DOHH2 (cell line): ENCODE data around the gene APAF1.

Source experiments
- H3F3A ChIP-seq: fragments of 200-600 bp; sonication (generic), shearing (Covaris generic); 2 replicates; pipeline ENCODE4 v1.6.0; 2016; ENCODE audit warnings: antibody characterized with exemption, mild to moderate bottlenecking; ENCODE audit not compliant: control insufficient read depth, insufficient read depth
- H3K27ac ChIP-seq: fragments of 200-600 bp; sonication (generic); 2 replicates; pipeline ENCODE4 v1.5.1; 2014; ENCODE audit warnings: low read depth, mild to moderate bottlenecking, low read length, moderate library complexity
- H3K27me3 ChIP-seq: fragments of 200-600 bp; sonication (generic); 2 replicates; pipeline ENCODE4 v1.6.1; 2014; ENCODE audit warnings: mild to moderate bottlenecking, low read length, mixed read lengths; ENCODE audit not compliant: control insufficient read depth
- H3K36me3 ChIP-seq: fragments of 200-600 bp; sonication (generic); 2 replicates; pipeline ENCODE4 v1.6.1; 2014; ENCODE audit warnings: mild to moderate bottlenecking, low read length, moderate library complexity, mixed read lengths; ENCODE audit not compliant: control insufficient read depth
- H3K4me1 ChIP-seq: fragments of 200-600 bp; sonication (generic); 2 replicates; pipeline ENCODE4 v1.6.1; 2014; ENCODE audit warnings: mild to moderate bottlenecking, low read length, mixed read lengths; ENCODE audit not compliant: control insufficient read depth
- H3K4me2 ChIP-seq: fragments of 200-600 bp; sonication (generic); 2 replicates; pipeline ENCODE4 v1.6.0; 2014; ENCODE audit warnings: mild to moderate bottlenecking, low read length, moderate library complexity
- H3K4me3 ChIP-seq: fragments of 200-600 bp; sonication (generic); 2 replicates; pipeline ENCODE4 v1.5.1; 2014; ENCODE audit warnings: mild to moderate bottlenecking, low read length, mixed read lengths
- H3K79me2 ChIP-seq: fragments of 200-600 bp; sonication (generic); 2 replicates; pipeline ENCODE4 v1.6.1; 2014; ENCODE audit warnings: mild to moderate bottlenecking, low read length, mixed read lengths; ENCODE audit not compliant: control insufficient read depth
- H3K9me2 ChIP-seq: fragments of 200-600 bp; sonication (generic); replicated peaks from 2 replicates; pipeline ENCODE4 v1.6.1; 2014; ENCODE audit warnings: mild to moderate bottlenecking, low read length, mixed read lengths; ENCODE audit not compliant: control insufficient read depth
- H3K9me3 ChIP-seq: fragments of 200-600 bp; sonication (generic); 2 replicates; pipeline ENCODE4 v1.6.1; 2014; ENCODE audit warnings: antibody characterized with exemption, low read length, mixed read lengths; ENCODE audit not compliant: control insufficient read depth, insufficient read depth
- H4K20me1 ChIP-seq: fragments of 200-600 bp; sonication (generic); 2 replicates; pipeline ENCODE4 v1.6.0; 2014; ENCODE audit warnings: low read depth, mild to moderate bottlenecking, antibody characterized with exemption, low read length, moderate library complexity; ENCODE audit not compliant: control insufficient read depth, insufficient read depth
- EZH2phosphoT487 ChIP-seq: fragments of 200-600 bp; sonication (generic); IDR thresholded peaks from 2 replicates; pipeline ENCODE4 v1.6.1; 2017; ENCODE audit warnings: borderline replicate concordance, mild to moderate bottlenecking, antibody characterized with exemption, low read length, moderate library complexity, mixed read lengths
- TF ChIP-seq, protein P1 (sequence below): fragments of 200-600 bp; sonication (generic); IDR thresholded peaks from one replicate; pipeline ENCODE4 v1.5.1; 2014; ENCODE audit warnings: antibody characterized with exemption, mild to moderate bottlenecking, low read depth, low read length; ENCODE audit not compliant: poor library complexity, severe bottlenecking

The APAF1 gene

GRCh38 chr12:98678236-98678945 lies 33.3 kb downstream of the APAF1 start:
- Histone ChIP-seq H3K27me3 (no peaks in the 10 kb centered on the region), H4K20me1 (no peaks in the 10 kb centered on the region), H3K4me2 (no peak overlapping the region), H3K36me3 (peaks cover 55% of the 10 kb centered on the region), H3K79me2 (no peaks in the 10 kb centered on the region), H3K4me3 (no peak overlapping the region), H3F3A (no peaks in the 10 kb centered on the region), H3K4me1 (no peaks in the 10 kb centered on the region), H3K27ac (no peak overlapping the region), H3K9me2 (no peaks in the 10 kb centered on the region), H3K9me3 (no peaks in the 10 kb centered on the region)
- no peak for TF ChIP-seq EZH2phosphoT487
- TF ChIP-seq, protein P1, sequence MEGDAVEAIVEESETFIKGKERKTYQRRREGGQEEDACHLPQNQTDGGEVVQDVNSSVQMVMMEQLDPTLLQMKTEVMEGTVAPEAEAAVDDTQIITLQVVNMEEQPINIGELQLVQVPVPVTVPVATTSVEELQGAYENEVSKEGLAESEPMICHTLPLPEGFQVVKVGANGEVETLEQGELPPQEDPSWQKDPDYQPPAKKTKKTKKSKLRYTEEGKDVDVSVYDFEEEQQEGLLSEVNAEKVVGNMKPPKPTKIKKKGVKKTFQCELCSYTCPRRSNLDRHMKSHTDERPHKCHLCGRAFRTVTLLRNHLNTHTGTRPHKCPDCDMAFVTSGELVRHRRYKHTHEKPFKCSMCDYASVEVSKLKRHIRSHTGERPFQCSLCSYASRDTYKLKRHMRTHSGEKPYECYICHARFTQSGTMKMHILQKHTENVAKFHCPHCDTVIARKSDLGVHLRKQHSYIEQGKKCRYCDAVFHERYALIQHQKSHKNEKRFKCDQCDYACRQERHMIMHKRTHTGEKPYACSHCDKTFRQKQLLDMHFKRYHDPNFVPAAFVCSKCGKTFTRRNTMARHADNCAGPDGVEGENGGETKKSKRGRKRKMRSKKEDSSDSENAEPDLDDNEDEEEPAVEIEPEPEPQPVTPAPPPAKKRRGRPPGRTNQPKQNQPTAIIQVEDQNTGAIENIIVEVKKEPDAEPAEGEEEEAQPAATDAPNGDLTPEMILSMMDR, result no peak

DNA sequence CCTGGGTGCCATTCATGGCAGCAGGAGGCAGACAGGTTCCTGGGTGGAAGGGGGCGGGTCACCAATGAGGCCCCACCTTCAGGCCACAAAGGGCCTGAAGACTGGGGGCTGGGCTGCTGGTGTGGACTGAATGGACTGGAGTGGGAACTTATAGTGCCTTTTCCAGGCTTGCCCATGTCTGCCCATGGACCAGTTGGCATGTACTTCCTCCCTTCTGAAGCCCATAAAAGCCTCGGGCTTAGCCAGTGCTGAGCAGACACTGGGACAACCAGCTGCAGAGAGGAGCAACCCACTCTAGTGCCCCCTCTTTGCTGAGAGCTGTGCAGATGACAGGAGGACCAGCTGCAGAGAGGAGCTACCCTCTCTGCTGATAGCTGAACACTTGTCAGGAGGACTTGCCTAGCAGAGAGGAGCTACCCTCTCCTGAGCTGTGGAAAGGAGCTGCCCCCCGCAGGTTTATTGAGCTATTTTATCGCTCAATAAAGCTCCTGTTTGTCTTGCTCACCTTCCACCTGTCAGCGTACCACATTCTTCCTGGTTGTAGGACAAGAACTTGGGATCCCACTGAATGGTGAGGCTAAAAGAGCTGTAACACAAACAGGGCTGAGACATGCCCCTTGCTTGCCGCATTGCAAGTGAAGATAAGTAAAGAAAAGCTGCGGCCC lies 34.0 kb downstream of the APAF1 start:
- Histone ChIP-seq H4K20me1 (no peaks in the 10 kb centered on the region), H3K4me3 (no peak overlapping the region), H3K27ac (no peak overlapping the region), H3K9me3 (no peaks in the 10 kb centered on the region), H3K79me2 (no peaks in the 10 kb centered on the region), H3K4me1 (no peaks in the 10 kb centered on the region), H3K27me3 (no peaks in the 10 kb centered on the region), H3K4me2 (no peak overlapping the region), H3K36me3 (peaks cover 59% of the 10 kb centered on the region), H3F3A (no peaks in the 10 kb centered on the region), H3K9me2 (no peaks in the 10 kb centered on the region)
- no peak for TF ChIP-seq EZH2phosphoT487
- TF ChIP-seq, protein P1, result no peak

DNA sequence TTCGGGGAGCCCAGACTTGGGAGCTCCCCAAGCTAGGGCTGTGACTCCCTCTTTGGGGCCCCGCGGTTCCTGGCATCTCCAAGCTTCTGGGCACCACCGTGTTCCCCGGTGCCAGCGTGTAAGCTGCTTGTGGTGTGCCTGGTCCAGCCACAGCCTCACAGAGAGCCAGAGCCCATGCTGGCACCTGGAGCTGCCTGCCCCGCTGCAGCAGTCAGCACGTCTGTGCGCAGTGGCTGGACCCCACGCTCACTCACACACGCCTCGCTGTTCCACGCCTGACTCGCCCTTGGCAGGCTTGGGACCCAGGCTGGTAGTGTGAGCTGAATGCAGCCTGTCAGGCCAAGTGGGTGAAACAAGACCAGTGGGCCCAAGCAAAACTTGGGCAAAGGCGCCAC lies 34.5 kb downstream of the APAF1 start:
- H3K9me2 ChIP-seq, result no peaks in the 10 kb centered on the region
- no peak overlapping the region for H3K4me3 ChIP-seq
- H3K36me3 ChIP-seq, result peaks cover 60% of the 10 kb centered on the region
- H3K27me3 ChIP-seq, result no peaks in the 10 kb centered on the region
- no peaks in the 10 kb centered on the region for H3K9me3 ChIP-seq
- no peaks in the 10 kb centered on the region for H4K20me1 ChIP-seq
- H3K79me2 ChIP-seq, result no peaks in the 10 kb centered on the region
- H3F3A ChIP-seq, result no peaks in the 10 kb centered on the region
- H3K4me2 ChIP-seq, result no peak overlapping the region
- no peaks in the 10 kb centered on the region for H3K4me1 ChIP-seq
- no peak overlapping the region for H3K27ac ChIP-seq
- TF ChIP-seq, protein P1, result no peak
- TF ChIP-seq EZH2phosphoT487, result no peak
